NB4 (cell line): Measurements from ENCODE around the gene RNF166.

Experiments used
- CTCF ChIP-seq: IDR thresholded peaks from one replicate; pipeline ENCODE4 v1.5.1; 2012; ENCODE audit warnings: low read depth, low read length
- MAX ChIP-seq: IDR thresholded peaks from 2 replicates; pipeline ENCODE4 v1.6.1; 2011; ENCODE audit warnings: low read depth, low read length
- MYC ChIP-seq: IDR thresholded peaks from 2 replicates; pipeline ENCODE4 v1.6.1; 2011; ENCODE audit warnings: low read depth, low read length
- POLR2A ChIP-seq: IDR thresholded peaks from 2 replicates; pipeline ENCODE4 v1.6.1; 2011; ENCODE audit warnings: mild to moderate bottlenecking; ENCODE audit not compliant: insufficient read length; ENCODE audit errors: extremely low read depth

GRCh38 chr16:88752386-88753002 lies 46.3 kb upstream of the RNF166 start:
- TF ChIP-seq MYC (no peak), CTCF (no peak), POLR2A (no peak), MAX (no peak)
